MG63 (cell line): ENCODE results near the gene NAV3. TPM values are rescaled to one million over a fixed set of nuclear protein-coding genes. Genes with fewer than 3 reads are reported as not detected.

Source experiments
- DNase-seq: peaks from one replicate; pipeline ENCODE4 v3.0.0-alpha.2; 2020
- H3K27me3 ChIP-seq: fragments of 250-450 bp; sonication (Bioruptor Pico); 2 replicates; pipeline ENCODE4 v1.5.1; 2020; ENCODE audit warnings: mild to moderate bottlenecking, moderate library complexity
- H3K36me3 ChIP-seq: fragments of 250-450 bp; sonication (Bioruptor Pico); 2 replicates; pipeline ENCODE4 v1.5.1; 2020; ENCODE audit warnings: mild to moderate bottlenecking, moderate library complexity
- H3K4me3 ChIP-seq: fragments of 250-450 bp; sonication (Bioruptor Pico); 2 replicates; pipeline ENCODE4 v1.5.1; 2020; ENCODE audit warnings: mild to moderate bottlenecking, moderate library complexity
- H3K9me3 ChIP-seq: fragments of 250-450 bp; sonication (Bioruptor Pico); 2 replicates; pipeline ENCODE4 v1.5.1; 2020; ENCODE audit warnings: mild to moderate bottlenecking, moderate library complexity
- total RNA-seq: library from RNA; depleted of rRNA; stranded (reverse); fragments of >200 nt; shearing (Covaris generic); gene quantifications from 2 replicates; pipeline ENCODE4 v1.2.3, GENCODE V29; 2014; ENCODE audit warnings: low replicate concordance

NAV3 gene
- total RNA-seq, 1 experiment from 2014 or later = 6.7 TPM

DNA sequence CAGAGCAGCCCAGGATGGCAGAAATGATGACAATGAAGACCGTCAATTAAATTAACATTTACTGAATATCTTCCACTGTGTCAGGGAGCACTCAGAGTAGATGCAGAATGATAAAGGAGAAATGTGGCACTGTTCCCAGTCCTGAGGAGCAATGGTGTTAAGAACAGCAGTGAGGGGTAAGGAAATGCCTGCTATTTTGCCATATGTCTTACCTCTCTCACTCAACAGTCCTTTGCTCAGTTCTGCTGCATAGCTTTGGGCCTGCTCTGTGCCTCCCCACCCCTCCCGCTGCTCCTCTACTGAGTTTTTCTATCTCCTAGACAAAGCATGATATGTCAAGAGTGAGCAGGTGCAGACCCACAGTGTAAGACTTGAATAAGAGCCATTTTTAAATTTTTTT is 318.8 kb downstream of the NAV3 start:
- Histone ChIP-seq H3K4me3 (no peak overlapping the region), H3K27me3 (no peaks in the 10 kb centered on the region), H3K9me3 (no peaks in the 10 kb centered on the region), H3K36me3 (no peaks in the 10 kb centered on the region)
- no peak for DNase-seq

DNA sequence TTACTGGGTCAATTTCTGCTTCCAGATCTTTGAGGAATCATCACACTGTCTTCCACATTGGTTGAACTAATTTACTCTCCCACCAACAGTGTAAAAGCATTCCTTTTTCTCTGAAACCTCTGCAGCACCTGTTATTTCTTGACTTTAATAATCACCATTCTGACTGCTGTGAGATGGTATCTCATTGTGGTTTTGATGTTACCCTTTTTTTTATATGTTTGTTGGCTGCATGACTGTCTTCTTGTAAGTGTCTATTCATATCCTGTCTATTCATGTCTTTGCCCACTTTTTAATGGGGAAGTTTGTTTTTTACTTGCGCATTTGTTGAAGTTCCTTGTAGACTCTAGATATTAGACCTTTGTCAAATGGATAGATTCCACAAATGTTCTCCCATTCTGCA is 324.9 kb downstream of the NAV3 start:
- Histone ChIP-seq H3K4me3 (no peak overlapping the region), H3K36me3 (no peaks in the 10 kb centered on the region), H3K27me3 (no peaks in the 10 kb centered on the region), H3K9me3 (no peaks in the 10 kb centered on the region)
- DNase-seq = no peak

DNA sequence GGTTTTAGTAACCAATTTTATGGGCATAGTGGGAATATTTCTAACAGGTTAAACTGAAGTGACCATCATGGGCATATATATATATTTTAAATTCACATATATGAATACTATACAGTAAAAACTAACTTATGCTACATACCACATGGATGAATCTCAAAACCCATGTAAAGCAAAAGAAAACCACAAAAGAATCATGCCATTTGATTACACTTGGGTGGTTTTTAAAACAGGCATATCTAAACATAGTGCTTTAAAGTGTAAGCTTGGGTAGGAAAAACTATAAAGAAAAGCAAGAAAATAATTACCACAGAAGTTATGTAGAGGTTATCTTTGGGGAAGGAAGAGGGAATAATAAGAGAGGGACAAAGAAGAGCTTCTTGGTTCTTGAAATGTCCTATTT is 326.1 kb downstream of the NAV3 start:
- Histone ChIP-seq H3K27me3 (no peaks in the 10 kb centered on the region), H3K4me3 (no peak overlapping the region), H3K9me3 (no peaks in the 10 kb centered on the region), H3K36me3 (no peaks in the 10 kb centered on the region)
- no peak for DNase-seq

DNA sequence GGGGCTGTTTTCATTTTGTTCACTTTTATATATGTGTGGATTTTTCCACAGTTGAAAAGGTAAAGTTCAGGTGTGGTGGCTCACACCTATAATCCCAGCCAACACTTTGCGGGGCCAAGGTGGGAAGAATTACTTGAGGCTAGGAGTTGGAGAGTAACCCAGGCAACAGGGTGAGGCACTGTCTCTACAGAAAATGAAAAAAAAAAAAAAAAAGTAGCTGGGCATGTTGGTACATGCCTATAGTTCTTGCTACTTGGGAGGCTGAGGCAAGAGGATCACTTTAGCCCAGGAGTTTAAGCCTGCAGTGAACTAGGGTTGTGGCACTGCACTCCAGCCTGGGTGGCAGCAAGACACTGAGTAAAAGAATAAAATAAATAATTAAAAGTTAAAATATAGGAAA is 326.5 kb downstream of the NAV3 start:
- H3K4me3 ChIP-seq = no peak overlapping the region
- no peaks in the 10 kb centered on the region for H3K27me3 ChIP-seq
- DNase-seq = no peak
- no peaks in the 10 kb centered on the region for H3K9me3 ChIP-seq
- no peaks in the 10 kb centered on the region for H3K36me3 ChIP-seq

DNA sequence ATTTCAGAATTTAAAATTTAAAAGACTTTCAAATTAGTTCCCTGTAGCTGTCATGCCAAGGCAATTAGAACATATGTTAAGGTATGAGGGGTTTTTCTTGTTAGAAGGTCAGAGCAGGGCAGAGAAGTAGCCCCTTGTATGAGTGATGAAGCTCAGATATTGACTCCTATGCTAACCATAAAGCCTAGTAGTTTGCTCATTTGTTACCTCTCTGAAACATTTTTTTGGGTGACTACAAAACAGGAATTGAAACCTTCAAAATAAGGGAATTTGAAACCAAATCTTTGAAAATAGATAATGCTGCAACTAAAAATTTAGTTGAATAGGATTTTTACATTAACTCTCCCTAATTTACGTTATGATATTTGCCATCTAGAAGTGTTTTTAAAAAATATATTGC is 333.5 kb downstream of the NAV3 start:
- H3K27me3 ChIP-seq = no peaks in the 10 kb centered on the region
- no peaks in the 10 kb centered on the region for H3K36me3 ChIP-seq
- no peak overlapping the region for H3K4me3 ChIP-seq
- H3K9me3 ChIP-seq = no peaks in the 10 kb centered on the region
- no peak for DNase-seq

DNA sequence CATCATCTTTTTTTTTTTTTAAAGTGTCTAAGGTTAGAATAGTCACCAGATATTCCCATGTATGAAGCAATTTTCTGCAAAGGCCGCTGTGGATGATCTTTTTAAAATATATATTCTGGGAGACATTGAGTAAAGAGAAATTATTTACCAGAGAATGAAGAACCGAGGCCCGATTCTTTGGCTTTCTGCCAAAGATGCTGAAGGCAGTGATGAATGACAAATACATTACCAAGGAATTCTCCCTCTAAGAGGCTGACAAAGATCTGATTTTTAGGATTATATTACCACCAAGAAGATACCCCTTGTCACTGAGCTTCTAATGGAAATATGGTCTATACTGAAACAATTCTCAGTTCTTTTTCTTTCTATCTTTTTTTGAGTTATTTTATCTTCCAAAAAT is 336.8 kb downstream of the NAV3 start:
- H3K27me3 ChIP-seq = no peaks in the 10 kb centered on the region
- DNase-seq = no peak

DNA sequence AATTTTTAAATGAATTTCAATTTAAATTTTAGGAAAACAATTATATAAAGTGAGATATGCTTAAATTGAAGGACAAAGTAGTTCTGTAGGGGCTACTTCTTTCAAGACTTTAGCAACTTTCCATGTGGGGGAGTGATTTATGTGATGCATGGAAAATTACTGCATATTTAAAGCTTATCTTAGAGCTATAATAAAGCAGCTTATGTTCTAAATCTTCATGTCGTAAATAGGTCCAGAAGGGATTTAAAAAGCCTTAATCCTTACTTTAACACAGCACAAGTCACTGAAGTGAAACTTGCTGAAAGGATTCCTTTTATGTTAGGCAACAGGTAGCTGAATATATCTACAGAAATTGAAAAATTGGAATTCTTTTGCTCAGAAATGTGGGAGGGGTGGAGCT is 340.4 kb downstream of the NAV3 start:
- no peaks in the 10 kb centered on the region for H3K27me3 ChIP-seq
- no peaks in the 10 kb centered on the region for H3K9me3 ChIP-seq
- H3K4me3 ChIP-seq = no peak overlapping the region
- no peak for DNase-seq
- no peaks in the 10 kb centered on the region for H3K36me3 ChIP-seq

More for the DNA sequence above, 336.8 kb downstream of the NAV3 start:
- Histone ChIP-seq H3K36me3 (no peaks in the 10 kb centered on the region), H3K4me3 (no peak overlapping the region), H3K9me3 (no peaks in the 10 kb centered on the region)

DNA sequence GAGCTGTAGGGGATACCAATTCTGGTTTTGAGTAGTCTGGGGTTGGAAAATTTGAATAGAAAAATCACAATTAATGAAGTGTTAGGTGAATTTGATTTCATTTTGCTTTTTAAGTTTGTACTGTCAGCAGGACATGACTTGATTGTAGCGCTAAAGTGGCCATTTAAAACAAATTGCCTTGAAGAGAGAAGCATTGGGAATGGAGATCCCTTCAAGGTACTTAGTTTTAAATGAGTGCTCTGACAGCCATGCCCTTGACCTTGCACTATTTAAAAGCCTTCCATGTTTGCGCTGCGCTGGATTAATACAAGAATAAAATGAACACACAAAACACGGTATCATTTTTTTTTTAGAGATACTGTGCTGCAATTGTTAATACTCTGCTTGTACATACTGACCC is 345.9 kb downstream of the NAV3 start:
- Histone ChIP-seq H3K36me3 (peaks cover 5% of the 10 kb centered on the region), H3K27me3 (no peaks in the 10 kb centered on the region), H3K9me3 (no peaks in the 10 kb centered on the region), H3K4me3 (no peak overlapping the region)
- no peak for DNase-seq

DNA sequence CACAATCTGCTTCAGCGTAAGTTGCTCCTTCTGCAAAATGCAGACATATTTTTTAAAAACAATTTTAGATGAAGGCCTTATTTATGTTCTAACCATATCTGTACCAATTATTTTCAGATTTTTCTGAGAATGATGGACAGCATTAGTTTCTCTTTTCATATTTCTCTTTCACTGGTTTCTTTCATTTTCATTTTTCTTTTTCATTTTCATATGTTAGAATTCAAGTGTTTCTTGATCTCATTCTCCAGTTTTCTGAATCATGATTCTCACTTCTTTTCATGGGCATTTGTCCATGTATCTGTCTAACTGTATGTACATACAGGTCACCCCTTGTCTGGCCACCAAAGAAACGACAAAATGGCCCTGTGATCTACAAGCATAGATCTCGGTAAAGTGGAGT is 346.6 kb downstream of the NAV3 start:
- H3K36me3 ChIP-seq = peaks cover 5% of the 10 kb centered on the region

DNA sequence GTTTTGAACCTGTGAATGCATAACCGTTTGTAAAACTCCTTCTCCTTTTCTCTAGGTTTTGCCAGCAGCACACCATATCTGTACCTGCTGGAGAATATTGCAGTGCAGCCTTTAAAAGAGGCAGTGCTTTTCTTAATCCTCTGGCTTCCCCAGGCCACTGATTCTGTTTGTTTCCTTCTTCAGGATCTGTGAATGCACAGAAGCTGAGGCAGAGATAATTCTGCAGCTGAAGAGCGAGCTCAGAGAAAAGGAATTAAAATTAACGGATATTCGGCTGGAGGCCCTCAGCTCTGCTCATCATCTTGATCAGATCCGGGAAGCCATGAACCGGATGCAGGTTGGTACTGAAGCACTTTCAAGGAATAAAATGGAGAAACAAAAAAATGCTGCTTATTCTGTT is 348.7 kb downstream of the NAV3 start:
- Histone ChIP-seq H3K36me3 (peaks cover 5% of the 10 kb centered on the region), H3K4me3 (no peak overlapping the region), H3K9me3 (no peaks in the 10 kb centered on the region), H3K27me3 (no peaks in the 10 kb centered on the region)
- no peak for DNase-seq

More for the DNA sequence above, 346.6 kb downstream of the NAV3 start:
- no peaks in the 10 kb centered on the region for H3K27me3 ChIP-seq
- H3K4me3 ChIP-seq = no peak overlapping the region
- H3K9me3 ChIP-seq = no peaks in the 10 kb centered on the region
- DNase-seq = no peak

DNA sequence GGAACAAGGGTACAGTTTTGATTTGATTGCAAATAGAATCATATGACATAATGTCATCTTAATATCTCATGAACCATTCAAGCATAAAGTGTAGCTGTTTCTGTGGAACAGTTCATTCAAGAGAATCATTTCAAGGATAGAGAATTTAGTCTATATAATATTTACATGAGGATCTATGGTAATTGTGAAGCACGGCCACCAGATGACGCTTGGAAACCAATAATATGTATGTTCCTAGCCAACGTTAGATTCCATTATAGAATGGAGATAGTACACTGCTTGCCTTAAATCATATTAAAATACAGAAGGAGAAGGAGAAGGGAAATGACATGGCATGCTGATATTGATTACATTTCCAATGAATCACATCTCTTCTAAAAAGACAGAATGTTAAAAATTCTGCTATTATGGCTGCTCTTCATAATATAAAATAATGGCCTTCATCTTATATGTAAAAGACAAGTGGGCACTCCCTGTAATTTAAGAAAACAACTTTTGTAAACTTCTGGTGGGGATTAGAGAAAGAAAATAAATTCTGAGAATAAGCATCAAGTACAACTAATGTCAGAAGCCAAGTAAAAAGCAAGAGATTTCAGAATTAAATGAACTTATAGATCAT is 351.0 kb downstream of the NAV3 start:
- Histone ChIP-seq H3K9me3 (no peaks in the 10 kb centered on the region), H3K4me3 (no peak overlapping the region), H3K36me3 (peaks cover 10% of the 10 kb centered on the region), H3K27me3 (no peaks in the 10 kb centered on the region)
- no peak for DNase-seq

DNA sequence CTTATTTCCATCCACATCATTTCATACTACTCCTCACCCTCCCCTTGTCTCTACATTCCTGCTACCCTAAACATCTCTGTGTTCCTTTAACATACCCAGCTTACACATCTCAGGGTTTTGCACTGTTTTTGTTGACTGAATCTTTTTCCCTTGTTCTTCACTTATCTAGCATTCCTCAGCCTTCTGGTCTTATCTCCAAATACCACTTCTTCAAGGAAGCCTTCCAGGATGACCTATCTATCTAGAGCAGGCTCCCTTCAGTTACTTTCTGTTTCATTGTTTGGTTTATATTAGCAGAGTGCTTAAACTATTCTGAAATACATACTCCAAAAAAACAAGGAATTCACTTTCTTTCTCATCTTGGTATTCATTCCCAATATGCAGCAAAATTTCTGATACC is 353.1 kb downstream of the NAV3 start:
- no peak for DNase-seq
- Histone ChIP-seq H3K36me3 (peaks cover 10% of the 10 kb centered on the region), H3K9me3 (no peaks in the 10 kb centered on the region), H3K27me3 (no peaks in the 10 kb centered on the region), H3K4me3 (no peak overlapping the region)

DNA sequence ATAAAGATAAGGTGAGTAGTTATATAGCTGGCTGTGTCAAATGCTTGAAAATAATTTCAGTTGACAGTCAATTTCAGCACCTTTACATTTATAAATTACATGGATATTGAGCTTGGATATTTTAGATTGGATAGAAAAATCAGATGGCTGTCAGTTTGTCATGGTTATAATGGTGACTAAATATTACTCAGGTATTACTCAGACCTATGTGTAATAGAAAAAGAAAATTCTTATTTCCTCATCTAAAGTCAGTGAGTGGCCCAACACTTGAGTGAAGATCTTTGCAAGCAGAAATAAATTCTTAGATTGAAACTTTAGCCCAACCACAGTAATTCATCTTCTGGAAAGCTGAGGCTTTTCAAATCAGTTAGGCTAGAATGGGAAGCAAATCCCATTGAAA is 354.4 kb downstream of the NAV3 start:
- no peak for DNase-seq
- Histone ChIP-seq H3K36me3 (peaks cover 13% of the 10 kb centered on the region), H3K9me3 (no peaks in the 10 kb centered on the region), H3K27me3 (no peaks in the 10 kb centered on the region), H3K4me3 (no peak overlapping the region)

DNA sequence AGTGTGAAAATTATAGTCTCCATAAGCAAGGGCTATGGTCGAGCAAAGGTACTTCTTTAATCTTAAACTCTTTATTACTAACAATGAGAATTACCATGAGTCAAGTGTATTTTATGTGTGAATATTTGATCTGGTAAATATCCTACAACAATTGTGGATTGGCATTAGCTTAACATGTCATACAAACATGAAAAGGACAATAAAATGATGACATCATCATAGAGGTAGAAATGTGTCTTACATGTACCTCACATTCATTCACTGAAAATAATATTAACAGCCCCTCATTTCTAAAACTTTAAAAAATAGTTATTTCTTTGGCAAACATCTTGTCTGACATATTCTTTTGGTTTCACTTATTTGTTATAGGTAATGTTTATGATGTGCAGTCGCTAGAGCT is 355.0 kb downstream of the NAV3 start:
- H3K27me3 ChIP-seq = no peaks in the 10 kb centered on the region
- peaks cover 14% of the 10 kb centered on the region for H3K36me3 ChIP-seq
- H3K4me3 ChIP-seq = no peak overlapping the region
- DNase-seq = no peak
- H3K9me3 ChIP-seq = no peaks in the 10 kb centered on the region

DNA sequence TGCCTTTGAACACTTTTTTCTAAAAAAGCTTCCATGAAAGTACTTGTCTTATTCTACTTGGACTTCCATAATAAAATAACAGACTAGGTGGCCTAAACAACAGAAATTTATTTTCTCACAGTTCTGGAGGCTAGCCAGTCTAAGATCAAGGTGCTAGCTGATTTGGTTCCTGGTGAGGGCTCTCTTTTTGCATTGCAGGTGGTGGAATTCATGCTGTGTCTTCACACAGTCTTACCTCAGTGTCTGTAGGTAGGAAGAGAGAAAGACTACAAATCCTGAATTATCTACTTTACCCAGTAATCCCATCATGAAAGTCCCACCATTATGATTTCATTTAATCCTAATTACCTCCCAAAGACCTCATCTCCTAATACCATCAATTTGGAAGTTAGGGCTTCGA is 356.0 kb downstream of the NAV3 start:
- DNase-seq = no peak
- Histone ChIP-seq H3K9me3 (no peaks in the 10 kb centered on the region), H3K36me3 (peaks cover 12% of the 10 kb centered on the region), H3K27me3 (no peaks in the 10 kb centered on the region), H3K4me3 (no peak overlapping the region)

DNA sequence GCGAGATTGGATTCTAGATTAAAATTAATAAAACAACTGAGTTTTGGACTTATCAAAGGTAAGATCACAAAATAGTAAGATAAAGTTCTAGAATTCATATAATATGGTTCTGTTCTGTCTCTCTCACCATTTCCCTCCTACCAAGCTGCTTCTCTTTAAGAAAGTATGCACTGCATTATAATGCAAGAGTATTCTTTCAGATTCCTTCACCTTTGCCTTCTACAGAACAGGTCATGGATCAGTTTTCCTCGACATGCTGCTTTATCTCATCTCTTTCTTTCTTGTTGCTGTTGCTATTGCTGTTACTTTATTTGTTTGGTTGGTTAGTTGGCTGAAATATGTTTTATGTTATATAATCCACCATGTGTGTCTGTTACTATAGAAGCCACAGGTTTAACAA is 357.0 kb downstream of the NAV3 start:
- DNase-seq = no peak
- Histone ChIP-seq H3K9me3 (no peaks in the 10 kb centered on the region), H3K27me3 (no peaks in the 10 kb centered on the region), H3K4me3 (no peak overlapping the region), H3K36me3 (peaks cover 12% of the 10 kb centered on the region)

DNA sequence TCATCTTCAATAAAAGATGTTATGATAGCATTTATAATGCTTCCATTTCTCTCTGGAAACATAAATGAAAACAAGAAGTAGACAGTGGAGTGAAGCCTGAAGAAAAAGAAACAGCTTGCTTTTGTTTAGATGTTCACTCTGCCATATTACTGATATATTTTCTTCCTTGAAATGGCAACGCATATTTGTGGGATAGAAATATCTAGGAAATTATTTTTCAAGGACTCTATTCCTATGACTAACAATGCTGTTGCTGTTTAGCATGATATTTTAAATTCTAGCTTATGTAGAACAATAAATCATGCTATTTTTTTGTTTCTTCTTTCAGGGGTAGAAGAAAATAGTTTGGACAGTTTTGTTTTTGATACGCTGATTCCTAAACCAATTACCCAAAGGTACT is 359.0 kb downstream of the NAV3 start:
- Histone ChIP-seq H3K36me3 (peaks cover 12% of the 10 kb centered on the region), H3K4me3 (no peak overlapping the region), H3K27me3 (no peaks in the 10 kb centered on the region), H3K9me3 (no peaks in the 10 kb centered on the region)
- no peak for DNase-seq

DNA sequence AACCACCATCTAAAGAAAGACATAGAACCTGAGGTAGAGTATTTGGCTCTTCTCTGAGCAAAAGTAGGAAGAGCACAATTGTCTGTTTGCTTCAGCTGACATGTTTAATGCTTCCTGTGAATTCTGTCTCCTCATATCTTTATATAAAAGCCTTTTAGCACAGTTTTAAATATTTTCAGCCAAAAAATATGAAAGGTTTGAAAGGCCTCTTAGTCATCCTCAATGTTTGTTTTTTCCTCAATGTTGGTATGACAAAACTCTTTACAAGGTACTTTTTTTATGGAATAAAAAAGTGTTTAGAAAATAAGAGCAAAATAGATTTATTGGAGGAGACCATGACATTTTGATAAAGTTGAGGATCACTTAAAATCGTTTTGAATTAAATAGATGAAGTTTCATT is 360.9 kb downstream of the NAV3 start:
- H3K36me3 ChIP-seq = peaks cover 6% of the 10 kb centered on the region; the same call in 1 of the 2 replicates
- H3K9me3 ChIP-seq = no peaks in the 10 kb centered on the region
- H3K4me3 ChIP-seq = no peak overlapping the region
- no peak for DNase-seq
- no peaks in the 10 kb centered on the region for H3K27me3 ChIP-seq

DNA sequence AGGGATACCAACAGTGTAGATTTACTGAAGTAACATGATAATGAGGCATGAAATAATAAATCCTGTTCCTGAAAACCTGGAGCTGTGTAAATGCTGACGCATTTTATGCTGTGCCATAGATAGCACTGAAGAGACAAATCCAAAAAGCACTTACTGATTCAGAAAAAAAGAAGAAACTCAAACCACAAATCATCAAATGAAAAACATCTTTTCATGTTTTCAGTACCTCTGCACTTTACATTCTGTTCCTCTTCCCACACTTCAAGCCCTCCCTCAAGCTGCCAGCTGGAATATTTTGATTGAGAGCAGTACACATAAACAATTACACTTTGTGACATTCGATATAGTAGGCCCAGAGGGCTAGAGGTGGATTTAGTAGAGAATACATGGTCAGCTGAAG is 362.3 kb downstream of the NAV3 start:
- no peaks in the 10 kb centered on the region for H3K27me3 ChIP-seq
- peaks cover 6% of the 10 kb centered on the region for H3K36me3 ChIP-seq
- no peak overlapping the region for H3K4me3 ChIP-seq
- peak; percentile 5 for DNase-seq
- no peaks in the 10 kb centered on the region for H3K9me3 ChIP-seq
